ENCODE data around the gene POMGNT1.

POMGNT1 gene

GRCh38 chr1:46173361-46173856 is 24.8 kb downstream of the POMGNT1 start:
- H2AFZ ChIP-seq (ENCODE audit: low read depth, low read length, severe bottlenecking): no peak overlapping the region
- no peaks in the 10 kb centered on the region for H4K20me1 ChIP-seq (ENCODE audit: low read depth, low read length)
- H3K4me3 ChIP-seq (ENCODE audit: insufficient read depth, low read length, poor library complexity, severe bottlenecking): no peak overlapping the region
- H3K27ac ChIP-seq (ENCODE audit: low read depth, low read length): no peak overlapping the region
- H3K9me3 ChIP-seq (ENCODE audit: insufficient read depth, low read length): no peaks in the 10 kb centered on the region
- no peaks in the 10 kb centered on the region for H3K27me3 ChIP-seq (ENCODE audit: low read length)
- H3F3A ChIP-seq (ENCODE audit: insufficient read depth): no peaks in the 10 kb centered on the region
- H3K36me3 ChIP-seq (ENCODE audit: low read length): no peaks in the 10 kb centered on the region
- H3K4me2 ChIP-seq (ENCODE audit: low read depth, low read length, poor library complexity, severe bottlenecking): no peak overlapping the region
- no peak overlapping the region for H3K9ac ChIP-seq (ENCODE audit: low read length)
- H3K9me2 ChIP-seq (replicated peaks; ENCODE audit: insufficient read depth, low read length): no peaks in the 10 kb centered on the region
- no peaks in the 10 kb centered on the region for H3K79me2 ChIP-seq (ENCODE audit: insufficient read depth, low read length)
- TF ChIP-seq CTCF (IDR thresholded peaks at IDR 0.05; ENCODE audit: insufficient read depth, low read length, poor library complexity, severe bottlenecking) (no peak), EZH2phosphoT487 (conservative IDR thresholded peaks at IDR 0.05; ENCODE audit: low read length) (no peak)

DNA sequence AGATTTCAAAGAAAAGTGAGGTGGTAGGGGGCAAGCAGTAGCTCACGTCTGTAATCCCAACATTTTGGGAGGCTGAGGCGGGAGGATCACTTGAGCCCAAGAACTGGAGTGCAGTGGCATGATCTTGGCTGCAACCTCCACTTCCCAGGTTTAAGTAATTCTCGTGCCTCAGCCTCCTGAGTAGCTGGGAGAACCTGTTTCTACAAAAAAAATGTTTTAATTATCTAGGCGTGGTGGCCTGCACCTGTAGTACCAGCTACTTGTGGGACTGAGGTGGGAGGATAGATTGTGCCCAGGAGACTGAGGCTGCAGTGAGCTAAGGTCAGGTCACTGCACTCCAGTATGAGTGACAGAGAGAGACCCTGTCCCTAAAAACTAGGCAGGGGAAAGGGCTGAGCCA is 25.9 kb downstream of the POMGNT1 start:
- H3K4me3 ChIP-seq (ENCODE audit: insufficient read depth, low read length, poor library complexity, severe bottlenecking): no peak overlapping the region
- no peak overlapping the region for H2AFZ ChIP-seq (ENCODE audit: low read depth, low read length, severe bottlenecking)
- H3K9me2 ChIP-seq (replicated peaks; ENCODE audit: insufficient read depth, low read length): no peaks in the 10 kb centered on the region
- no peak overlapping the region for H3K9ac ChIP-seq (ENCODE audit: low read length)
- H3K4me2 ChIP-seq (ENCODE audit: low read depth, low read length, poor library complexity, severe bottlenecking): no peak overlapping the region
- TF ChIP-seq CTCF (IDR thresholded peaks at IDR 0.05; ENCODE audit: insufficient read depth, low read length, poor library complexity, severe bottlenecking) (no peak), EZH2phosphoT487 (conservative IDR thresholded peaks at IDR 0.05; ENCODE audit: low read length) (no peak)
- no peaks in the 10 kb centered on the region for H3K36me3 ChIP-seq (ENCODE audit: low read length)
- H3K27me3 ChIP-seq (ENCODE audit: low read length): no peaks in the 10 kb centered on the region
- H3K79me2 ChIP-seq (ENCODE audit: insufficient read depth, low read length): no peaks in the 10 kb centered on the region
- H3K27ac ChIP-seq (ENCODE audit: low read depth, low read length): no peak overlapping the region
- no peaks in the 10 kb centered on the region for H4K20me1 ChIP-seq (ENCODE audit: low read depth, low read length)
- H3F3A ChIP-seq (ENCODE audit: insufficient read depth): no peaks in the 10 kb centered on the region
- H3K9me3 ChIP-seq (ENCODE audit: insufficient read depth, low read length): no peaks in the 10 kb centered on the region

GRCh38 chr1:46171871-46172270 is 26.4 kb downstream of the POMGNT1 start:
- H3K9me2 ChIP-seq (replicated peaks; ENCODE audit: insufficient read depth, low read length): no peaks in the 10 kb centered on the region
- H3K4me2 ChIP-seq (ENCODE audit: low read depth, low read length, poor library complexity, severe bottlenecking): no peak overlapping the region
- H3F3A ChIP-seq (ENCODE audit: insufficient read depth): no peaks in the 10 kb centered on the region
- H3K27me3 ChIP-seq (ENCODE audit: low read length): no peaks in the 10 kb centered on the region
- H3K9me3 ChIP-seq (ENCODE audit: insufficient read depth, low read length): no peaks in the 10 kb centered on the region
- no peak for TF ChIP-seq EZH2phosphoT487 (conservative IDR thresholded peaks at IDR 0.05; ENCODE audit: low read length)
- TF ChIP-seq CTCF (IDR thresholded peaks at IDR 0.05; ENCODE audit: insufficient read depth, low read length, poor library complexity, severe bottlenecking): no peak
- no peak overlapping the region for H2AFZ ChIP-seq (ENCODE audit: low read depth, low read length, severe bottlenecking)
- H3K27ac ChIP-seq (ENCODE audit: low read depth, low read length): no peak overlapping the region
- H3K36me3 ChIP-seq (ENCODE audit: low read length): no peaks in the 10 kb centered on the region
- H3K4me3 ChIP-seq (ENCODE audit: insufficient read depth, low read length, poor library complexity, severe bottlenecking): no peak overlapping the region
- no peaks in the 10 kb centered on the region for H3K79me2 ChIP-seq (ENCODE audit: insufficient read depth, low read length)
- H3K9ac ChIP-seq (ENCODE audit: low read length): no peak overlapping the region
- H4K20me1 ChIP-seq (ENCODE audit: low read depth, low read length): no peaks in the 10 kb centered on the region
